GM21529 (cell line): ENCODE measurements around the gene AKR1D1.

ENCODE experiments used
- ATAC-seq: cut with Tn5 transposase; IDR thresholded peaks from one replicate; pipeline ENCODE4 v1.9.1; 2021; ENCODE audit not compliant: unreplicated experiment

The AKR1D1 gene

GRCh38 chr7:138162236-138162635 lies 86.0 kb downstream of the AKR1D1 start:
- no peak for ATAC-seq

DNA sequence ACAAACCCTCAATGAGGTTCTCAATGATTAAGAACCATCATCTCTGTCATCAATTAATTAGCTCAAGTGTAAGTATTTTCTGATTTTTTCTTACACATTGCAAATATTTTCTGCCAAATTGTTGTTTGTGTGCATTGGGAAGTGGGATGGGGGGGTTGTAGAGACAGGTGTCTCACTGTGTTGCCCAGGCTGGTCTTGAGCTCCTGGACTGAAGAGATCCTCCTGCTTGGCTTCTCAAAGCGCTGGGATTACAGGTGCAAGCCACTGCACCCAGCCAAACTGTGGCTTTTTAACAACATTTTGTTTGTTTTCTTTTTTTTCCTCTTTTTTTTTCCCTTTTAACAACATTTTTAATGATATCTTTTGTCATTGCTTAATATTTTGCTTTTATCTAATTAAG lies 87.5 kb downstream of the AKR1D1 start:
- no peak for ATAC-seq

DNA sequence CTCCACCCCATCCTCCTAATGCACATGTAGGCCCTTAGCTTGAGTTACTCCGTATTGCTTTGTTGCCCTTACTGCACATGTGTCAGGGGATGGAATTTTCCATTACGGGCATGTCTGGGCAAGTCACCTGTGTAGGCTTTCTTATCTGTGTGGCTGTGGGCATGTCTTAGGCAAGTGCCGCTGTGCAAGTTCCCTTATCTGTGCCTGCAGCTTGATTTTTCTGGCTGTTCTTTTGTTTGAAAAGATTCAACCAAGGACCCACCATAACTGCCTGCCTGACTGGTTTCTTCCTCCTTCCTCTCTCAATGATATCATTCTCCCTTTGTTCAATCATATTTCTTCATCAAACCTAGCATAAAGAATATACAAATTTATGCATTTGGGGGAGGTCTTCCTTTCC lies 88.5 kb downstream of the AKR1D1 start:
- ATAC-seq = no peak

DNA sequence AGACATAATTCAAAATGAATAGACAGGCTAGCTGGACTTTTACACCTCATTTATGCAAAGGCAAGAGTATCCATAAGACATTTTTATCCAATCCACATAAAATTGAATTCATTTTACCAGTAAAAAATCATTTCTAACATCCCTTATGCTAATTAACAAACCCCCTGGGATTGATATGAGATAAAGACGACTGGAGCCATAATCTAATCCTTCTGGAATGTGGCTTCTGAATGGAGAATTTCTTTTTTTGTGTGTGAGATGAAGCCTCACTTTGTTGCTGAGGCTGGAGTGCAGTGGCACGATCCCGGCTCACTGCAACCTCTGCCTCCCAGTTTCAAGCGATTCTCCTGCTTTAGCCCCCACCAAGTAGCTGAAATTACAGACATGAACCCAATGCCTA lies 90.4 kb downstream of the AKR1D1 start:
- ATAC-seq = no peak

DNA sequence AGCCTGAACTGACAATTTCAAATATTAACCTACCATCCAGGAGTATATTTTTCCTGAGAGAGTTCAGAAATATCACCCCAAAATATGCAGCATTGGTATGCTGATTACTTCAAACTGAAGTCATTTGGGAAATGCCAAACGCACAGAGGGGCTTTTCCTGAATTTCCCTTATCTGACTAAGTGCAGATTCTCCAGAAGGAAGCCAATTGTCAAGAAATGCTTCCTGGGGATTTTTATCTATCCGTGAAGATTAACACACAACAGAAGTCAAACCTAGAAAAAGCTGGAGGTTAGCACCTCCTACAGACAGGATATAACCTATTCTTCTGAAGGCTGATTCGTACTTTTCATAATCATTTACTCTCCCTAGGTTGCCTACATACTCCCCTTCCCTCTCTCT lies 91.0 kb downstream of the AKR1D1 start:
- no peak for ATAC-seq

- ATAC-seq = no peak
Observed at GRCh38 chr7:138167869-138168296, 91.6 kb downstream of the AKR1D1 start.
